GM12873 (cell line): ENCODE results near the gene XPA.

Source experiments
- TF ChIP-seq, protein P1 (sequence below): IDR thresholded peaks from 2 replicates; pipeline ENCODE4 v1.5.1; 2012; ENCODE audit warnings: low read depth, mild to moderate bottlenecking, moderate library complexity, low read length, control low read depth; ENCODE audit not compliant: insufficient read depth; ENCODE audit errors: missing control alignments

XPA gene

DNA sequence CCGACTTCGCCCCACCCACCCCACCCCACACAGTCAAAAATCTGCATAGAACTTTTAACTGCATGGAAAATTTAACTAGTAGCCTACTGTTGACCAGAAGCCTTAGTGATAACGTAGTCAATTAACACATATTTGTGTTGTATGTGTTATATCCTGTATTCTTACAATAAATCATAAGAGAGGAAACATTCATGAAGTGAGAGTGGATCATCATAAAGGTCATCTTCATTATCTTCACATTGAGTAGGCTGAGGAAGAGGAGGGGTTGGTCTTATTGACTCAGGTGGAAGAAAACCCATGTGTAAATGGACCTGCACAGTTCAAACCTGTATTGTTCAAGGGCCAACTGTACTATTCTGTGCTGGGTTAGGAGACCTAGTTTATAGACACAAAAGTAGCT, 31.4 kb downstream of the XPA start:
- TF ChIP-seq, protein P1, sequence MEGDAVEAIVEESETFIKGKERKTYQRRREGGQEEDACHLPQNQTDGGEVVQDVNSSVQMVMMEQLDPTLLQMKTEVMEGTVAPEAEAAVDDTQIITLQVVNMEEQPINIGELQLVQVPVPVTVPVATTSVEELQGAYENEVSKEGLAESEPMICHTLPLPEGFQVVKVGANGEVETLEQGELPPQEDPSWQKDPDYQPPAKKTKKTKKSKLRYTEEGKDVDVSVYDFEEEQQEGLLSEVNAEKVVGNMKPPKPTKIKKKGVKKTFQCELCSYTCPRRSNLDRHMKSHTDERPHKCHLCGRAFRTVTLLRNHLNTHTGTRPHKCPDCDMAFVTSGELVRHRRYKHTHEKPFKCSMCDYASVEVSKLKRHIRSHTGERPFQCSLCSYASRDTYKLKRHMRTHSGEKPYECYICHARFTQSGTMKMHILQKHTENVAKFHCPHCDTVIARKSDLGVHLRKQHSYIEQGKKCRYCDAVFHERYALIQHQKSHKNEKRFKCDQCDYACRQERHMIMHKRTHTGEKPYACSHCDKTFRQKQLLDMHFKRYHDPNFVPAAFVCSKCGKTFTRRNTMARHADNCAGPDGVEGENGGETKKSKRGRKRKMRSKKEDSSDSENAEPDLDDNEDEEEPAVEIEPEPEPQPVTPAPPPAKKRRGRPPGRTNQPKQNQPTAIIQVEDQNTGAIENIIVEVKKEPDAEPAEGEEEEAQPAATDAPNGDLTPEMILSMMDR = no peak

DNA sequence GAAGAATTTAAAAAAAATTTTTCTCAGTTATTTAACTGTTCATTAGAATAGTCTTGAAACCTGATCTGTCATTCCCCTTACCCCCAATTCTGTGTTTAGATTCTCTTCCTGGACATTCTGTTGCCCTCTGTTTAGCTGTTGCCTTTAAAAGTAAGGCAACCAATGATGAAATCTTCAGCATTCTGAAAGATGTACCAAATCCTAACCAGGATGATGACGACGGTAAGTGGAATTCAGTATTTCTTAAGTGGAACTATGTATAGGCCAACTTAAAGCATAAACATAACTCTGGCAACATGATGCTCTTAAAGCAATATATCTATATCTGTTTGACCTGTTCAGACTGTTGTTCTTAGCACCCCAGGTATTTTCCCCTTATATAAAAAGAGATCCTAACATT, 36.3 kb downstream of the XPA start:
- TF ChIP-seq, protein P1 = no peak

DNA sequence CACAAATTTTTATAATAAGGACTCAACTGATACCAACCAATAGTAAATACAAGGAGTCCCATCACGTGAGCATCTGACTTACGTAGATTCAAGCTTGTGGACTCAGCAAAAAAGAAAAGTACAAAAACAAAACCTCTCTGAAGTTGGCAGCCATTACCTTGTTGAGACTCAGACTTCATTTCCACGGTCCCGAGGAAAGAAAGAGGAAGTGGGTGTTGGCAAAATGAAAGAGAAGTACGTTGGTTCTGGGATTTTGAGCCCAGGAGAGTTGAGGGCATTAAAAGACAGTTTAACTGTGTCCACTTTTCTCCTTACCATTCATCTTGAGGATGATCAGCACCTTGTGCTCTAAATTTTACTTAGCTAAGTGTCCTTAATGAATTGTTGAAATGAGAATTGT, 36.8 kb downstream of the XPA start:
- TF ChIP-seq, protein P1 = no peak

DNA sequence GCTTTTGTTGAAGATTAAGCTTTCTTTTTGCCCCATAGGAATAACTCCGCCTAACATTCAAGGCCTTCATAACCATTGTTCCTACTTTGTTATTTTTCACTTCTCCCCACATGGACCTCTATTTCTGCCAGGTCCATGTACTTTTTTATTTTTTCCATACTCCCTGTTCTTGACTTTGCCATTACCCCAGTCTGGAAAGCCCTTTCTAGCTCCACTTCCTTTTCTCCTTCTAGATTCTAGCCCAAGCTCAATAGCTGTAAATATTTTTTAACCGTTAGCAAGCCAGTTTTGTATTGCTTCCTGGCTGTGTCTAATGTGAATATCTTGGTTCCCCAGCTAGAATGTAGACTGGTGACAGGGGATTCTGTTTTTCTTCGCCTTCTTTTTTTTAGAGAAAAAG, 37.4 kb downstream of the XPA start:
- TF ChIP-seq, protein P1 = no peak

DNA sequence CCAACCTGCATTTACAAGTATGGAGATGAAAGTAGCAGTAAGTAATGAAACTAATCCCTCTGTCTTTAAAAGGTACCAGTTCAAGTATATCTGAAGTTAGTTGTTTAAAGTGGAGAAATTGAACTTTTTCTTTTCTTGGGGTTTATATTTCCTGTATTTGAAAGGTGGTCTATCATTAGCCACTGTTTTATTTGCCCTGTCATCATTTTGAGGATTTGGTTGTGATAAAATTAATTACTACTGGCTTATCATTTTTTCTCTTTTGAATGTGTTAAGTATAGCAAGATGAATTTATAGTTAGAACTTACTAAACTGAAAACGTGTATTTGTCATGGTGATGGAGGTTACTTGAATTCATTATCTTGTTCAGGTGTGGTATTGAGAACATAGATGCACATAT, 38.4 kb downstream of the XPA start:
- TF ChIP-seq, protein P1 = no peak

DNA sequence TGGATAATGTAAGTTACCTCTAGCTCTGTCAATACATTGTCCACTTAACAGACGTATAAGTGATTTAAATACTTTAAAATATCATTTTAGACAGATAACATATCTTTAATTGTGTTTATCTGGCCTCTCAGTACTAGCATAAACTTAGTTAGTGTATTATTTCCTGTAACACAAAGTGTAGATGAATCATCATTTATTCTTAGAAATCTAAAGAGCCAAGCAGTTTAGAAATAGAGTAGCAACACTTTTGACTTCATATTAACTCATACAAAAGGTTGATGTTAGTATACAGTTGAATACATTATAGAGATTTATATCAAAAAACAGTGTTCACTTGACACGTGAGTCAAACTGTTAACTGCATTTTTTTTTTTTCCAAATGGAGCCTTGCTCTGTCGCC, 45.5 kb downstream of the XPA start:
- TF ChIP-seq, protein P1 = no peak

DNA sequence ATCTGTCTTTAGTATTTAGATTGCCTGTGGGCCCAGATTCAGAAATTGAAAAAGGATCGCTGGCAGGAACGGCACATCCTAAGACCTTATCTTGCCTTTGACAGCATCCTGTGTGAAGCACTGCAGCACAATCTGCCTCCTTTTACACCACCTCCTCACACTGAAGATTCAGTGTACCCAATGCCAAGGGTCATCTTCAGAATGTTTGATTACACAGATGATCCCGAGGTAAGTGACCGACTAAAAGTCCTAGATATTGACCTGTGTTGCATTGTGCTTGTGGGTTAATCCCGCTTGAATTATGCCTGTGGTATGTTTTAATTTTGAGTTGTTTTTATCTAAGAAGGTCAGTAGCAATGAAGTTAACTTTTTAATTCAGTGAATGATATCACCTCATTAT, 49.1 kb downstream of the XPA start:
- TF ChIP-seq, protein P1 = no peak
